ENCODE data around the gene ARHGAP15.
A peak's percentile ranks its signal among the peaks of the same experiment; 100 is the strongest.

Gene ARHGAP15

DNA sequence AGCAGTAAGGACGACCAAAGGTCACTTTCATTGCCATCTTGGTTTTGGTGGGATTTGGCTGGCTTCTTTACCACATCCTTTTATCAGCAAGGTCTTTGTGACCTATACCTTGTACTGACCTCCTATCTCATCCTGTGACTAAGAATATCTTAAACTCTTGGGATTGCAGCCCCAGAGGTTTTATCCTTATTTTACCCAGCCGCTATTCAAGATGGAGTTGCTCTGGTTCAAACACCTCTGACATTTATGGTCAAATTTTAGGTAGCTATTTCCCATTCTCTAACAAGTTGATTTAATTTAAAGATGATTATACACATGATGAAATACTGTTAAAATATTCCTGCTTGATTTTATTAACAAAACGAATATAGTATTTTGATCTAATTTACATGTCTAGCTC, 326.1 kb downstream of the ARHGAP15 start:
- no peak for DNase-seq (ENCODE audit: low spot score)

DNA sequence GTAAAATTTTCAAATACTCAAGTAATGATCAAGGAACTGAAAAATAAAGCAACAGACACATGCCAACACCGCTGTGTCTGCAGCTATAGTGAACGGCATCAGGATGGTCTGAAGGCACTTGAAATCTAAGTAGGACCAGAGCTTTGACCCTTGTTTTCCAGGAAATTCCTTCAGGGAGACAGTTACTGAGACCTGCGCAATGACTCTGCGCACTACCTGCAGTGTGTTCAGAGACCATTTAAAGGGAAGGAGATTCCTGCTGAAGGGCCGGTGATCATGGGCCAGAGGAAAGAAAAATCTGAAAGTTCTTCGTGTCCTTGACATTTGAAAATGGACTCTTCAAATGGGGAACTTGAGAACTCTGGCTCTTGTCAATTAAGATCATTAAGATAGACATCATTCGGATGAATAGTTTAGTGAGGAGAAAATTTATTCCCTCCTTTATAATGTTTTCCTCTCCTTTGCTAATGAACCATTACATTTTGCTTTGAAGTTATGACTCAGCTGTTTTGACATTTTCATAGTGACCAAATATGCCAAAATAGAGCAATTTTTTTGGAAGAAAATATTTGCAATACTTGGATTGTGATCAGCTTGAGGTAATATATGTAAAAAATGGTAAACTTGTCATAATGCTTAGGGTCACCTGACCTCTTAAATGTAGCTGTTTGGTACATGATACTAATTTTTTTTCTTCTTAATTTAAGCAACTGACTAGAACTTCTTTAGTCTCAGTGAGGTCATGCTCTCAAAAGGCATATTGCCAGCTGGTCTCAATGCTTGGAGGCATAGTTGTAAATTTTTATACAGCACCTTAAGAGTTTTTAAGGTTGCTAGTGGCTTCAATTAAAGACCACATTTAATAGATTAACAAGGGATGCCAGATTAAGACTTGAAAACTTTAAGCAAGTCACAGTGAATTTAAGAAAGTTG, 329.3 kb downstream of the ARHGAP15 start:
- no peak for DNase-seq (ENCODE audit: low spot score)

DNA sequence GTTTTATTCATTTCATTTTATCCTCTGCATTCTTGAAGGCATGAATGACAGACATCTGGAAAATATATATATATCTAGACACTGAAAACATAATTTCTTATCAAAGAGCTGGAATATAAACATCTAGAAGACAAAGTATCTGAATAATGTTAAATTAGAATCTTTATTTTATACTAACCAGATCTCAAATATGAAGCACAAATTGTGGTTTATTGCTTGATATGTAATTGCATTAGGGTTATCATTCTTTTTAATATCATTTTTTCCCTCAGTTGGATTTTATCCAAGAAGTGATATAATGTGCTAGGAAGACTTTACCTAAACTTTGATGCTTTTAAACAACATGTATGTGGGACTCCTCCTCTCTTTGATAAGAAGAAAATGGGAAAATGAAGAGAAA, 331.2 kb downstream of the ARHGAP15 start:
- DNase-seq (ENCODE audit: low spot score), result no peak

DNA sequence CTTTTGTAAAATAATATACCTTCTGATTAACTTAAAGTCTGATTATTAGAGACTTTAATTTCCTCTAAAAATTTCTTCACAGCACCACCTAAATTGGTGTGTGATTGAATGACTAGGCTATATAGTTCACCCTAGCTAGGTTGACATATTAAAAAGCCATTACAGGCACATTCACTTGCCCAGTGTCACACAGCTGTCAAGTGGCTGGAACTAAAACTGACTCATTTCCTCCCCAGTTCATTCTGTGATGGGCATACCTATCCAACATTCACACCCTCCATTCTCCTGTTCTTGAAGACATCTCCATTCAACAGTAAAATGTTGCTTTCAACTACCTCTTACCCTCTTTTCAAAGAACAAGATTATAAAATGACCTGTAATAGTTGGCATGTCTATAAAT, 334.5 kb downstream of the ARHGAP15 start:
- peak; percentile 26 for DNase-seq (ENCODE audit: low spot score)

DNA sequence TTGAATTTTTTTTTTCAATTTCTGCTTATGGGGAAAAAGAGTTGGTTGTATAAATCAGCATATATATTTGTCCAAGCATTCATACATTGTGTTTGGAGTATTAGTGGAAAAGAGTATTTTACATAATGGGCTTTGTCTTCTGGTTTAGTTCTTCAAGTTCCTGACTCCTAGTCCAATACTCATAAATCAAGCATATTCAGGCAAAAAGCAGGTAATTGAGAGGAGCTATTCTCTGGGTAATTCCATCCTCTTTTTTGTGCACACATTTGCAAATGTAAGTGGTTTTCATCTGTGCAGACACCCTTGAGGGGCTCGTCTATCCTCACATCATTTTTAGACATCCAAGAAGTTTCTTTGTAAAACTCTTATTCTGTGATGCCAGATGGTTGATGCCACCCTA, 337.2 kb downstream of the ARHGAP15 start:
- no peak for DNase-seq (ENCODE audit: low spot score)

DNA sequence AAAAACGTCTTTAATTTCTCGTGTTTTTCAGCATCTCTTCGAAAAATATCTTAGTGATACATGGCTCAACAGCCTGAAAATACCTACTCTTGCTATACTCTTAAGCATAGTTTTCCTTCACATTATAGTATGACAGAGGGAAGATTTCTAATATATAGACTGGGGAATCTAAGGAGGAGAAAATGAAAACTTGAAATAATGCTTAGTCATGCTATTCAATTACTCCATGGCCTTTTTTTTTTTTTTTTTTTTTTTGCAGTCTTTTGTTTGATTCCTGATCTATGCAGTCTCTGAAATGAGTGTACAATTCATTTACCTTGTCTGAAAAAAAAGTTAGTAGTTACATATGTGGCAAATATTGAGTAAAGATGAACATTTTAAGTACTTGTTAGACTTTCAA, 337.8 kb downstream of the ARHGAP15 start:
- DNase-seq (ENCODE audit: low spot score), result no peak

DNA sequence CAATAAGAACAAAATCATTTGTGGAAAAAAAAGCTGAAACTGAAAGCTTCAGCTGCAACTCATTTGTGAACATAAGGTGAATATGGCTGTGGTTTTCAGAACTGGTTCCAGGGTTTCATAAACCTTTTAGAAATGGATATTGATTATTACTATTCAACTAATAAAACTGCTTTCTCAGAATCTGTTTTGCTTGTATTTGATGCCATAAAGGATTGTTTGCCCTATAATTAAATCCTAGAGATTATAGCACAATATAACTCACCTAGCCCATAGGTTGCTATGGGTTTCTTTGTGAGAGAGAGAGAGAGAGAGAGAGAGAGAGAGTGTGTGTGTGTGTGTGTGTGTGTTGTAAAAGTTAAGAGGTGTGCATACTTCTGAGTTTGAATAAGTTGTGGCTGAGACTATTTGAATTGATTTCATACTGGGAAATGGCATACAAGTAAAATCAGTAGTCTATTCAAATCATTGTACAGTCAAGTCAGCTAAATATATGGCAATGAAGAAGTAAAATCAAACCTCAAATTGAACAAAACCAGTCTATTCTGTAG, 339.2 kb downstream of the ARHGAP15 start:
- DNase-seq (ENCODE audit: low spot score), result no peak

DNA sequence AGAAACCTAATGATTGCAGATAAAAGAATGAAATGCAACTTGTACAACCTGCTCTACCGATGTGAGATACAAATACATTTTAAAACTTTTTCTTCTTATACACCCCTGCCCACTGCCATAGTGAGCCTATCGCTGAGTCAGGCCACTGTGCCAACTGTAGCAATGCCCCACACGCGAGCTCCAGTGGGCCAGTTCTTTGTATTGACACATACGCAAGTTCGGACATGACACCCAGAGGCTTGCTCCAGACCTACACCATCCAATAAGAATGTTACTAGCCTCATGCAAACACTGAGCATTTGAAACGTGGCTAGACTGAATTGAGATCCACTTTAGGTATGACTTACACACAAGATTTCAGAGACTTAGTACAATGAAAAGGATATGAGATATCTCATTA, 340.1 kb downstream of the ARHGAP15 start:
- no peak for DNase-seq (ENCODE audit: low spot score)

DNA sequence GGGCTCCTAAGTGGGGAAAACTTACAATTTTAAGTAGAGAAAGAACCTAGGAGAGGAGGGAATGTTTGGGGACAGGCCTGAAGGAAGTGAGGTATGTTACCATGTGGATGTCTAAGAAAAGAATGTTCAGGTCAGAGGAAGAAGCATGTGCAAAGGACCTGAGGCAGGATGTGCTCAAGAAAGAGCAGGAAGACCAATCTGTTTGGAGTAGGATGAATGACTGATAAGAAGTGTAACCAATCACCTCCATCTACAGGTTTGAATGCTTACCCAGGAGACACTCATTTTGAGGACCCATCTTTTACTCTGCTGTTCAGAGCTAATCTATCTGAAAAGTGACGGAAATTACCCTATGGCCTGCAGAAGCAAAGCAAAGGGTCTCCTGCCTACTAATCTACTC, 342.3 kb downstream of the ARHGAP15 start:
- no peak for DNase-seq (ENCODE audit: low spot score)

DNA sequence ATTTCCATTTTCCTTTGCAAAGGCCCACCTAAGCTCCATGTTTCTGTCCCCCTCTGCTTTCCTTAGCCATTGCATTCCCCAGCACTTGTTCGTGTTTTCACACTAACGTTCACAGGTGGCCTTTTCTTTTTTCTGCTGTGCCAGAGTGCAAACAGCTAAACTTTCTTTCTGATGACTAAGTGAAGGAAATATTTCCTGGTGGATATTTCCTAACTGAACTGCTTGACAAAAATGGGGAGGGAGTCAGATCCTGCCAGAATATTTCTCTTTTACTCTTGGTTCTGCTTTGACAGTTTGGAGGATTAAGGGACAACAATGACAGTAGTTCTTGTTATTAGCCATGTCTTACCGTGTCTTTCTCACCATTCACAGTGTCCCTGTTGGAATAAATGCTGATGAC, 344.0 kb downstream of the ARHGAP15 start:
- peak; percentile 36 for DNase-seq (ENCODE audit: low spot score)

DNA sequence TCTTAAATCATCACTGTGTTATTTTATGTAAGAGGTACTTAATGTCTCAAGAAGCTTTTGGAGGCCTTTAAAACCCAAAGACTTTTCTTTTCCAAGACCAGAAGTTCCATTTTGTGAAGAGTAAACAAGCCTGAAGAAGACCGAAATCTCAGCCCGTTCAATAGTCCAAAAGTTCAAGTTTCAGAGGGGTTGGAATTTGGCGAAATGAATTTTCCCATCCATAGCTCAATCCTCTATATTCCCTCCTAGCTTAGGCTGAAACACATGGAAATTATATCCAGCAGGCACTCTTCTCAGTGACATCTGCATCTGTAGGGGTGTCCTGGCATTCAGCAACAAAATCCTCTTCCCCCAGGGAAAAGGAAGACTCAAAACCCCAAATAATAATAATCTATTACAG, 344.6 kb downstream of the ARHGAP15 start:
- no peak for DNase-seq (ENCODE audit: low spot score)

DNA sequence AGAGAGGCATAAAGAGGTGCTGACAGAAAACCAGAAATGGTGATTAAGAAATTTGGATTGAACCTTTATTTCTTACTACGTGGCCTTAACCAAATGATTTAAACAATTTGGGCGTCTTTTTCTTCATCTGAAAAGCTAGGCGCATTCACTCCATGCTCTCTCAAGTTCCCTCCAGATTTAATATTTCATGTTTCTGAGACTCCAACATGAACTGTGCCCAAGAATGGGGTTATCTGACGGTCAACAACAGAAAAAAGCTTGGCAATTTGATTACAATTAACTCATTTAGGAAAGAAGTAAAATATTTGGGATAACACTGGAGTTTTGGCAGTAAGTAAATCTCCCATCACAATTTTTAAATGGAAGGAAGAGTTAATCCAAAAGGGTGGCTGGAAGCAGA, 345.4 kb downstream of the ARHGAP15 start:
- no peak for DNase-seq (ENCODE audit: low spot score)

DNA sequence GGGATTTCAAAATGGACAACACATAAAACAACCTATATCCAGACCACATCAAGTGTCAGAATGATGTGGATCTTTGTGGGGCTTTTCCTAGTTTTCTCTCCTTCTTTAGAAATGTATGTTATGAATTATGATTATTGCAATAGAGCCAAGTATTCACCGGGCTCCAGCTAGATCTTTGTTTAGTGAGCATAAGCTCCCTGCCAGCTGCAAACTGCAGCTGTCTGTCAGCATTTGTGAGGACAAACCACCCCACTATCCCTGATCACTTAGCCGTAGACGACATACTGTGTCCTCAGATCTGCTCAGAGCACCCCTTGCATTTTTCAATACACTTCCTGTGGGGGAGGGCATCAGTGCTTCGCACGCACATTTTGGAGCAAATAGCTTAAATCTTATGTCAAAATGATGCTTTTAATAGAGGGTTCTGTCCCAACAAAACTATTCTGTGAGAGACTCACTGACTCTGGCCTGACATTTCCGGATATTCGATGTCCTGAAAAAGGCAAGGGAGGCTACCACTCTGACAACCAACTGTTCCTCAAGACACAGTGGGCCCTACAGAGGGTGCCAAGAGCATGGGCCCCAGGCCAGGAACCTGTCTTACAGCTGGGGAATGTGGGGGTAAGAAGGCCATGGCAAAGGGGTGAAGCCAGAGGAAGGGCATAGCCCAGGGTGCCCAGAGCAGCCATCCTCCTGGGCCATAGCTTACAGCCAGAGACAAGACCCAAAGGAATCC, 346.0 kb downstream of the ARHGAP15 start:
- no peak for DNase-seq (ENCODE audit: low spot score)

DNA sequence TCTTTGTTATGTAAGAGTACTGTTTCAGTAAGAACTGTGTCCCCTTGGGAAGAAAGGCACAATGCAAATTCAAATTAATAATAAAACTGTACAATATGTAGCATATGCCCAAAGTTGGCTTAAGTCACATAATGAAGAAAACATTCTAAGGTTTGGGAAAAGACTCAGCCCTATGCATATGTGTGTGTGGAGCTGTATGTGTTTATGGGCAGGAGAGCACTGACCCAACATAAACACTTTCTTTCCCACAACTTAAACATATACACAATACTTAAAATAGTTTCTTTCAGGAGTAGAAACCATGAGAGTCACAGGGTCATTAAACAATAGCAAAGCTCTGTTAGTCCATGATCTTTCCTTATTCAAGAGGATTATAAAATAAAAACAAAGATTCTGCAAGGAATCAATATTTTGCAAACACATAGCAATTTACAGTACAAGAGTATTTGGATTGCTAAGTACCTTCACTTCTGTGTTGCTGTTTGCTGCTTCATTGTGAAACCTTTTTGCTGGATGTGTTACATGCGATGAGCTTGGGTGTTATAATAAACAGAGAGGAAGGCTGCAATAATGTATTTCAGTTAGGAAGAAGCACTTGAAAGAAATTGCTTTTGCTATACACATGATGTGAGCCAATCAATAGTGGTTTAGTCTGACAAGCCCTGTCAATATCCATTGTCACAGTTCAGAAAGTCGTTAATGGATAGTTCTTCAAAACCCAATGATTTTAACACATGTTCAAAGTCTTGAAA, 347.3 kb downstream of the ARHGAP15 start:
- DNase-seq (ENCODE audit: low spot score), result no peak

DNA sequence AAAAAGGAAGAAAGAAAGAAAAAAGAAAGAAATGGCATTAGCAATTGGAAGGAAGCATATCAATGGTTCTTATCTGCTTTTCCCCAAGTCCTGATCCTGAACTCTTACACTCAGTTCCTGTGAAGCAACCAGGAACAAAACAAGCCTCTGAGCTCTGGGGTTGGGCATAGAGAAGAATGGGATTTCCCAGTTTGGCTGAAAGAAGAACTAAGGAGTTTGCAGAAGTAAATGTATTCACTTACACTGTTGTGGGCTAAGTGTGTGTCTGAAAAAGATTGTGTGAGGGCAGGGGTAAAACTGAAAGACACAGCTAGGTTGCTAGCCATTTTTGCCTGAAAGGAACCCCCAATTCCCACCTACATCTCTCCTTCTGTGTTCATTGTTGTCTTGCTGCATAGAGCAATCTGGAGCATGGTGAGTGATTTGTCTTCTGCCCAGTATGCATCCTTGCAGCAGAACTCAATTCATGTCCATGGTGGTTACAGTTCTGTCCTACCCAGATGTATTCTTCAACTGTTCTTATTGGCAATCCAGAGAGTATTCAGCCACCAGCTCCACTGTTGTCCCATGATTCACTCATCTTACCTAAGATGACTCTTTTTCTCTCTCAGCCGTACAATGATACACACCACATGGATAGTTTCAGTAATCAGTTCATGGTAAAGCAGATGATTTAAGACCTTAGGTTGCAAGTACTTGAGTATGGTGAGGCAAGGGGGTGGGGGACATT, 348.7 kb downstream of the ARHGAP15 start:
- no peak for DNase-seq (ENCODE audit: low spot score)

DNA sequence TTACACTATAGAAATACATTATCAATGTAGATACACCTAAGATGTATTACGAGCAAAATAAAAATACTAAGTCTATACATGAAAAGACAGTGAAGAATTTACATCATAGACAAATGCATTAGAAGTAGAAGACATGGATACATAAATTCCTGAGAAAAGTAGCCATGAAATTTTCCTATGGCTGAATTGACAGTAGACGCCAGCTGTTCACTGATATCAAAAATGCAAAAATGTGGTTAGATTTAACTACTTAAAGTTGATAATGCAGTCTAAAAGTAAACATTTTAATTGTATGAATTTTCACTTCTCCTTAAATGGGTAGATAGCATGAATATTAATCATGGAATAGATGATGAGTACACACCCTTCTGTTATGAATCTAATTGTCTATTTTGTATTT, 350.9 kb downstream of the ARHGAP15 start:
- DNase-seq (ENCODE audit: low spot score), result no peak

DNA sequence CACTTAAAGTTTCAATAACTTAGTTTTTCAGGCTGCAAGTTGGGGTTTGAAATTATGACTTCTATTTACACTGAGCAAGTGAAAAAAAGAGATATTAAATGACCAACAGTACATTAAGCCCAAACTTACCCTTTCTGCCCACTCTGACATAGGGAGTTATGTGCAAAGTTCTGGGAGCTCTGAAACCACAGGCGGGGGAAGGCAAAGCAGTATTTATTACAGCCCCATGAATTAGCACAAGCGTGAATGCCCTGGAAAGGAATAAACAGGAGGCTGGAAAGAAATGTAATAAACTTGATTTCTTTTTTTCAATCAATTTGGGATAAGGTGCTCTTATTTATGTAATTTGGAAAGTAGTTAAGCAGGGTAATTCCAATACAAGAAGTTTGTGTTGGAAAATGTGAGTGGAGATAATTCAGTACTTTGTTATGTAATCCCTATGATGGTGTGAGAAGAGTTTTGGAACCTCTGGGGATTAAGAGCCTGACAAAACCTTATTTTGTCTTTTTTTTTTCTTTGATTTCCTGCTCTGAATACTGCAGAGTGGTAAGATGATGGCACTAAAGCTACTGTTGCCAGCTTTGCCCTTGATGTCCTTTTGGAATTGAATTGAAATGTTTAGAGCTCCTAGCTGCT, 351.5 kb downstream of the ARHGAP15 start:
- no peak for DNase-seq (ENCODE audit: low spot score)

DNA sequence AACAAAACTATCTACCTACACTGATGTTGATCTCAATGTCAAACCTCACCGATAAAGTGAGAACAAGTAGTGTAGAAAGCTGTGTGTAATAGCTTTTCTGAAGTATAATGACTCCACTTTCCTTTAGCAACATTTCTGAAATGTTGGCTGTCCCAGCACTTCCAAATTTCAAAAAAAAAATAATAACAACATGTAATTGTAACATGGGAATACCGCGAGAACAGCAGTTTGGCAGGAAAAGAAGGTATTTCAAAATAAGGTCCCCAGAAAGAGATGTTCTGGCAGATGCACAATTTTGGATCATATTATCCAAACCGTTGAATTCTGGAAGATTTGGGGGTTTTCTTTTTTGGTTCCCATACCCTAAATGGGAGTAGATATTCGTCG, 352.0 kb downstream of the ARHGAP15 start:
- no peak for DNase-seq (ENCODE audit: low spot score)

DNA sequence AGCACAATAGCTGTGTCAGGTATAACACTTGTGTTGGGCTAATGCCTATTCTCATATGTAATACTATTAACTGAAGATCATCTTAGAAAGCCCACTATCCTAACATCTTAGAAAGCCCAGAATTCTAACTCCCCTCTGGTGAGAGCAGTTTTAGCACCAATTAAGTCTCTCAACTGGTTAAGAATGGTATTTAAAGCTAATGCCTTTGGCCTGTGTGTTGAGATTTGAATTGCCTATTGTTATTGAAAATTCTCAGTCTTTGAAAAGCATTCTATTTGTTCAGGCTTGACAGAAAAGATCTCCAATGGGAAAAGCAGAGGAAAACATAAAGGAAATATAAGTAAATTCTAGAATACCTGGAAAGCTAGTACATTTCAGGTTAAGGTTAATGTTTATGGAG, 352.5 kb downstream of the ARHGAP15 start:
- no peak for DNase-seq (ENCODE audit: low spot score)

DNA sequence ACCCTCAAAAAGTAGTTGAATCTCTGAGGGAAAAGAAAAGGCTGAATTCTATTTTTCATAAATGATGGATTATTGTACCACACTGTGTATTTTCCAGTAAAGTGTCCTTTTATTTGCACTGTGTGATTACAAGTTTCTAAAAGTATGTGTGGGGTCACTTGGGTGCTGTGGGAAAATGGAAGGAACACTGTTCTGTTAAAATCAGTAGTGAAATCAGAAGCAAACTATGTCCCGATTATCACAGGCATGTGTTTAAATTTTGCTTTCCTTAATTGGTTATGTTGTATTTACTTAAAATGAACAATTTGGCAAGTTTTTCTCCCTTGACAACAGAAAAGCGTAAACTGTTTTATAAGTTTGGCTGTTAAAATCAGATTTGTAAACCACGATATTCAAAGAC, 353.1 kb downstream of the ARHGAP15 start:
- no peak for DNase-seq (ENCODE audit: low spot score)

DNA sequence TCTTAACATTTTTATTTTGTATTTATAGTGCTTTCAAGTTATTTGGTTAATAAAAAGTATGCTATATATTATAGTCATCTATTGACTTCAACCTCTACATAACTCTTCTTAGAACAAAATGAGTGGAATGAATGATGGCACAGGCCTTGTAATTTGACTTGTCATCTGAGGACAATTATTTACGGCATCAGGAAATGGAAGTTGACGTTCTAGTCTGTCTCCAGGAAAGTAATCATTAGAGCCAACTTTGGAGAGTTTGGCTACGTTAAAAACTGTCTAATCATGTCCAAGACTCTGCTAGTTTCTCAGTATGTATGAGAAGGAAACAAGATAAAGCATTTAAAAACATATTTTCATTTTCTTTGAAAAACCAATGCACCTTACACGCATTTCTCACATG, 353.6 kb downstream of the ARHGAP15 start:
- no peak for DNase-seq (ENCODE audit: low spot score)

Data from kidney tubule cell (primary cell).